ENCODE data around the gene ST14.
"Not testable (repeated sequence)": the region's sequence is repeated elsewhere in the genome, so short reads cannot be mapped to it uniquely, and the experiment has no call there.

The ST14 gene

DNA sequence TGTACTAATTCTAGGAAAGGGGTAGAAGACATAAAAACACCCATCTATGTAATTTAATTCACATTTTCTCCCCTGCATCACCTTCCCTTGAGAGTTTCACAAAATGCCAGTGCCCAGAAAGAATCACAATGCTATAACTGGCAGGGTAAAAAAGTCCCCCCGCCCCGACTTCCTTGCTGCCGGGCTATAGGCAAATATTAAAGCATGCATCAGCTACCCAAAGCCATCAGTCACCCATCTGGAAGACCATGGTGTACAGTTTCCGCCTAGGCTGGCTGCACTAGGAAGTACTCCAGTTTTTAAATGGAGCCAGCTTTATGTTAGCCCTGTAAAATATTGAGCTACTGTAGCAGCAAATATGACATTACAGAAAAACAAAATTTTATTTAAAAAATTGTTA, 67.8 kb downstream of the ST14 start:
- WGBS, 2 experiments, result 95% methylated on average over 4 of the region's 4 CpGs
- H3K4me1 ChIP-seq (ENCODE audit: control insufficient read depth, insufficient read depth, low read length), result no peaks in the 10 kb centered on the region
- no peak overlapping the region for H3K27ac ChIP-seq (ENCODE audit: insufficient read depth, low read depth, low read length, poor library complexity, severe bottlenecking)
- no peaks in the 10 kb centered on the region for H3K9me3 ChIP-seq (ENCODE audit: control insufficient read depth, low read length)
- H3K36me3 ChIP-seq (ENCODE audit: control insufficient read depth, insufficient read depth, low read length), result no peaks in the 10 kb centered on the region
- no peaks in the 10 kb centered on the region for H3K27me3 ChIP-seq (ENCODE audit: control insufficient read depth, insufficient read depth, low read length, poor library complexity, severe bottlenecking)
- no peak overlapping the region for H3K4me3 ChIP-seq (ENCODE audit: insufficient read depth, low read depth, low read length)

DNA sequence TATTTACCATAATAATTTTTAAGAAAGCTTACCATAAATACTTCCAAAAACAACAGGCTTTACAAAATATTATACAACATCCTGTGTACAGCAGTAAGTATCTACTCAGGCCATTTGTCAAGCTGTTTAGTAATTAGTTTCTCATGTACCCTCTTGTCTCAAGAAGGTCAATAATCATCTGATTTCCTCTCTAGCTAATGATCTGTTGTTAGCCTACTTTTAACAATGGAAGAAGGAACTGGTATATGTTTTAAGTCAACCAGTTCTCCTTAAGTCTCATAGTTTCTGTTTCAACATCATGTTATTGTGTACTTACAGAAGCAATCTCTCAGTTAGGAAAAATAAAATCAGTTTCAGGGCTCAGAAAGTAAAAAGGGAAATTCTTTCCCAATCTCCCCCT, 73.9 kb downstream of the ST14 start:
- H3K9me3 ChIP-seq (ENCODE audit: control insufficient read depth, low read length); H3K4me1 ChIP-seq (ENCODE audit: control insufficient read depth, insufficient read depth, low read length): not testable (repeated sequence)

DNA sequence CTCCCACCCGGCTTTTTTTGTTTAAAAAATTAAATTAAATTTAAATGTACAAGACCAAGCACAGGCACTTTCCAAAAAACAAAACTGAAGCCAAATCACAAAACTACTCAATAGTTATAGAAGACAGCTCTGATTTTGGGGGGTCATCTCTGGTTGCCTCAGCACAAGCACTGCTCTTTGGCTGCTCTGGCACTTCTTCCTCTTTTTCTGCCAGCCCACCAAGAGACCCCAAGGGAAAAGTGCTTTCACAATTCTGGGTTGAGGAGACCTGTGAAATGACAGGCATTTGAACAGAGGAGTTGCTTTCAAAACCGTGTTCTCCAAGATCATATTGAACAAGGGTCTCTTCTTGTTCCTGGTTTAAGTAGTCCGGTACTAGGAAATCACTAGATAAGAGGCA, 74.3 kb downstream of the ST14 start:
- not testable (repeated sequence) for H3K4me1 ChIP-seq (ENCODE audit: control insufficient read depth, insufficient read depth, low read length); H3K36me3 ChIP-seq (ENCODE audit: control insufficient read depth, insufficient read depth, low read length); H3K9me3 ChIP-seq (ENCODE audit: control insufficient read depth, low read length); H3K4me3 ChIP-seq (ENCODE audit: insufficient read depth, low read depth, low read length); H3K27me3 ChIP-seq (ENCODE audit: control insufficient read depth, insufficient read depth, low read length, poor library complexity, severe bottlenecking); H3K27ac ChIP-seq (ENCODE audit: insufficient read depth, low read depth, low read length, poor library complexity, severe bottlenecking)
- no CpG with 5 or more reads among the region's 3 CpGs for WGBS, 2 experiments

More for the DNA sequence above, 73.9 kb downstream of the ST14 start:
- H3K4me3 ChIP-seq (ENCODE audit: insufficient read depth, low read depth, low read length); H3K27ac ChIP-seq (ENCODE audit: insufficient read depth, low read depth, low read length, poor library complexity, severe bottlenecking); H3K36me3 ChIP-seq (ENCODE audit: control insufficient read depth, insufficient read depth, low read length); H3K27me3 ChIP-seq (ENCODE audit: control insufficient read depth, insufficient read depth, low read length, poor library complexity, severe bottlenecking): not testable (repeated sequence)

DNA sequence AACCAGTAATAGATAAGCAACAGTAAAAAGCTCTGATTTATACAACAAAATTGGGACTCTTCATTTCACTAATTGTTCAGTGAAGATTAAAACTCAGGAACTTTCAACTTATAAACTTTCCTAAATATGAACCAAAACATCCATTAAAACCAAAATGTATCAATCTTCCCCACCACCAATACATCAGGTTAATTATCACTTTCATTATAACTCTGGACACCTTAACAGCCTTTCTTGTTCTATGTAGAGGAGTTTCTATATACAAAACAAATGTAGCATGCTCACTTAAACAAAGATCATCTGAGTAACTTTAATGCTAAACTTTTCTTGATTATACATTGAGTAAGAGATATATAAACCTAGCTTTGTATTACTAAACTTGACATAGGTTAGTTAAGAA, 74.7 kb downstream of the ST14 start:
- Histone ChIP-seq H3K27me3 (ENCODE audit: control insufficient read depth, insufficient read depth, low read length, poor library complexity, severe bottlenecking) (no peaks in the 10 kb centered on the region), H3K27ac (ENCODE audit: insufficient read depth, low read depth, low read length, poor library complexity, severe bottlenecking) (no peak overlapping the region), H3K4me1 (ENCODE audit: control insufficient read depth, insufficient read depth, low read length) (no peaks in the 10 kb centered on the region), H3K4me3 (ENCODE audit: insufficient read depth, low read depth, low read length) (no peak overlapping the region), H3K9me3 (ENCODE audit: control insufficient read depth, low read length) (no peaks in the 10 kb centered on the region), H3K36me3 (ENCODE audit: control insufficient read depth, insufficient read depth, low read length) (no peaks in the 10 kb centered on the region)

DNA sequence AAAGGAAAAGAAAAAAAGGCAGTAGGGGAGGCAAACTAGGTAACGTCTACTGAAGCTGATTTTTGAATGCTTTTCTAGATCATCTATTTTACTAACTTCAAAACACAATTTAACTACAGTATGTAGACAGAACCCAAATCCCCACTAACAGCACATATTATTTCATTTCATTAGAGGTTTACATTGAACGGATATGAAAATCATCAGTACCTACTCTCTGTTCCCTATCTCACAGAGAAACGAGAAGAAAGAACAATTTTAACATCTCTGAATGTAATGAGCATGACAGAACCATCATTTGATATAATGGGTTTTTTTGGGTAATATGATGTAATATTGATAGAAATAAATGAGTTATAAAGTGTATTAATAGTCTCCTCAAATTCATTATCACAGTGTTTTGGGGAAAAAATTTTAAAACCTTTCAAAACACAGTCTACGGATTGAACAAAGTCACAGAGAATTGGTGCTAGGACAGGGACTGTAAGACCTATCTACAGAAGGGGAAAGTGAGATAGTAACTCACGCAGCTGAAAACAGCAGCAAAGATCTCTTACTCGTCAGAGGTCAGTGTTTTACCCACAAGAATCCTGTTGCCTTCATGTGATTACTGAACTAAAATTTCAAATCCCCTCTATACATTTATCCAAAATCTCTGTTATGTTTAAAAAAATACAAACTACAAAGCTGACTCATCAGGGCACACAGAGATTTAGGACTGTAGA, 77.9 kb downstream of the ST14 start:
- Histone ChIP-seq H3K27me3 (ENCODE audit: control insufficient read depth, insufficient read depth, low read length, poor library complexity, severe bottlenecking) (no peaks in the 10 kb centered on the region), H3K36me3 (ENCODE audit: control insufficient read depth, insufficient read depth, low read length) (no peaks in the 10 kb centered on the region), H3K27ac (ENCODE audit: insufficient read depth, low read depth, low read length, poor library complexity, severe bottlenecking) (no peak overlapping the region), H3K4me1 (ENCODE audit: control insufficient read depth, insufficient read depth, low read length) (no peaks in the 10 kb centered on the region), H3K9me3 (ENCODE audit: control insufficient read depth, low read length) (no peaks in the 10 kb centered on the region), H3K4me3 (ENCODE audit: insufficient read depth, low read depth, low read length) (no peak overlapping the region)
- 96 to 97% methylated on average over 6 of the region's 6 CpGs for WGBS, 2 experiments

DNA sequence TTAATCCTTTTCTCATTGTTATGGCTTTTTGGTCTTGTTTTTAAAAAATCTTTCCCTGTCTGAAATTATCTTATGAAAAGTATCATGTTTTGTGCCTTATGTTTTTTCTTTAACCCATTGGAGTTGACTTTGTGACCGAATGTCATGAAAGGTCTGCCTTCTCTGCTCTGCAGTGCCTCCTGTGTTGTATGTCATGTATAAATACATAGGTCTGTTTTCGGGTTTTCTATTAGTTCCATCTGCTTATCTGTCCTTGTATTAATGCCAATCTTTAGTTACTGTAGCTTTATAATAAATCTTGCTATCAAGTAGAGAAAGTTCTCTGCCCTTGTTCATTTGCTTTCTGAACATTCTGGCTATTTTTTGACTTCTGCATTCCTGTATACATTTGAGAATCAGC, 82.1 kb downstream of the ST14 start:
- 76 to 100% methylated on average over 1 to 2 of the region's 2 CpGs for WGBS, 2 experiments
- H3K4me1 ChIP-seq (ENCODE audit: control insufficient read depth, insufficient read depth, low read length), result no peaks in the 10 kb centered on the region
- H3K9me3 ChIP-seq (ENCODE audit: control insufficient read depth, low read length), result no peaks in the 10 kb centered on the region
- no peaks in the 10 kb centered on the region for H3K27me3 ChIP-seq (ENCODE audit: control insufficient read depth, insufficient read depth, low read length, poor library complexity, severe bottlenecking)
- H3K36me3 ChIP-seq (ENCODE audit: control insufficient read depth, insufficient read depth, low read length), result no peaks in the 10 kb centered on the region
- no peak overlapping the region for H3K27ac ChIP-seq (ENCODE audit: insufficient read depth, low read depth, low read length, poor library complexity, severe bottlenecking)
- H3K4me3 ChIP-seq (ENCODE audit: insufficient read depth, low read depth, low read length), result no peak overlapping the region

DNA sequence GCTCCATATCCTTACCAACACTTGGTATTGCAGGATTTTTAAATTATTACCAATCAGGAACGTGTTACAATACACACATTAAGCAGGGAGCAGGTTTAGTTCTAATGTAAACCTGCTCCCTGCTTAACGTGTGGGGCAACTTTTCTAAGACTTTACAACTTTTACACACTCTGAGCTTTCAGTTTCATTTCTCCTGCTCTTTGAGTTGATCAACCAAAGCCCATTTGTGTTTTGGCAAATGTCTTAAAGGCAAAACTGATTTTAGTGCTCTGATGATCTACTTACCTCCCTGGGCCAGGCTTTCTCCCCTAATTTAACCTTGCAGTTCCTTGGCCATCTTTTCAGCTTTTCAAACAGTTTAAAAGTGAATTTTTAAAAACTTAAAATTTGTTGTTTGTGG, 84.2 kb downstream of the ST14 start:
- Histone ChIP-seq H3K9me3 (ENCODE audit: control insufficient read depth, low read length) (no peaks in the 10 kb centered on the region), H3K27ac (ENCODE audit: insufficient read depth, low read depth, low read length, poor library complexity, severe bottlenecking) (no peak overlapping the region), H3K4me1 (ENCODE audit: control insufficient read depth, insufficient read depth, low read length) (no peaks in the 10 kb centered on the region), H3K36me3 (ENCODE audit: control insufficient read depth, insufficient read depth, low read length) (no peaks in the 10 kb centered on the region), H3K4me3 (ENCODE audit: insufficient read depth, low read depth, low read length) (no peak overlapping the region), H3K27me3 (ENCODE audit: control insufficient read depth, insufficient read depth, low read length, poor library complexity, severe bottlenecking) (no peaks in the 10 kb centered on the region)
- whole genome bisulfite sequencing, 2 experiments, result 95 to 96% methylated on average over 2 of the region's 2 CpGs

DNA sequence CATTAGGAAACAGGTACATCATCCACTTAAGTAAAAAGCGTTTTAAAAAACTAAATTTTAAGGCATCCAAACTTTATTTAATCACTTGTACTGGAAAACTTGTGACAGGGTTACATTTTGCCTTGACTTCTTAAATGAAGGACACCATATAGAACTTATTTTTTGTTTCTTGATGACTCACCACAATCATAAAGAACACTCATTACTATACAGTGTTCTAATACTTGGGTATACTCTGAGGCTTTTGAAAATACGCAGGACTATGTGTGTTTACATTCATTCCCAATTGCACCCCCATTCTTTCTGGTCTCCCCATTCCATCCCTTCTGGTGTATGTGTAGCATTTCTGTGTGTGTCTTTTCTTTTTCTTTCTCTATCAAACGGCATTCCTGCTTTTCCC, 85.3 kb downstream of the ST14 start:
- no peaks in the 10 kb centered on the region for H3K9me3 ChIP-seq (ENCODE audit: control insufficient read depth, low read length)
- H3K4me1 ChIP-seq (ENCODE audit: control insufficient read depth, insufficient read depth, low read length), result no peaks in the 10 kb centered on the region
- no peaks in the 10 kb centered on the region for H3K36me3 ChIP-seq (ENCODE audit: control insufficient read depth, insufficient read depth, low read length)
- H3K27me3 ChIP-seq (ENCODE audit: control insufficient read depth, insufficient read depth, low read length, poor library complexity, severe bottlenecking), result no peaks in the 10 kb centered on the region
- H3K4me3 ChIP-seq (ENCODE audit: insufficient read depth, low read depth, low read length), result no peak overlapping the region
- no peak overlapping the region for H3K27ac ChIP-seq (ENCODE audit: insufficient read depth, low read depth, low read length, poor library complexity, severe bottlenecking)
- 93 to 94% methylated on average over 2 to 3 of the region's 3 CpGs for WGBS, 2 experiments

DNA sequence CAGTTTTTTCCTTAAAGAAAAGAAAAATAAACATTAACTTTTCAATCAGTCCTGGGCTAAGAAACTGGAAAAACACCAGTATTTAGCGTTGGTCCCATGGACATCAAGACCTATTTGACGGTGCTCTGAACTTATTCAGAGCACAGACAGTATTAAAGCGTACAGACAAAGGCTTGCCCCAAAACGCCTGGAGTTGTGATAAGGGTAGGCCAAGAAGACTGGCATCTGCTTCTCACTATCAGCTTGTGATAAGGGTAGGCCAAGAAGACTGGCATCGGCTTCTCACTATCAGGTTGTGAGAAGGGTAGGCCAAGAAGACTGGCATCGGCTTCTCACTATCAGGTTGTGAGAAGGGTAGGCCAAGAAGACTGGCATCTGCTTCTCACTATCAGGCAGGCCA, 85.8 kb downstream of the ST14 start:
- H3K9me3 ChIP-seq (ENCODE audit: control insufficient read depth, low read length); H3K4me1 ChIP-seq (ENCODE audit: control insufficient read depth, insufficient read depth, low read length); H3K27ac ChIP-seq (ENCODE audit: insufficient read depth, low read depth, low read length, poor library complexity, severe bottlenecking); H3K36me3 ChIP-seq (ENCODE audit: control insufficient read depth, insufficient read depth, low read length); H3K27me3 ChIP-seq (ENCODE audit: control insufficient read depth, insufficient read depth, low read length, poor library complexity, severe bottlenecking); H3K4me3 ChIP-seq (ENCODE audit: insufficient read depth, low read depth, low read length): not testable (repeated sequence)
- 90 to 96% methylated on average over 6 of the region's 6 CpGs for WGBS, 2 experiments

DNA sequence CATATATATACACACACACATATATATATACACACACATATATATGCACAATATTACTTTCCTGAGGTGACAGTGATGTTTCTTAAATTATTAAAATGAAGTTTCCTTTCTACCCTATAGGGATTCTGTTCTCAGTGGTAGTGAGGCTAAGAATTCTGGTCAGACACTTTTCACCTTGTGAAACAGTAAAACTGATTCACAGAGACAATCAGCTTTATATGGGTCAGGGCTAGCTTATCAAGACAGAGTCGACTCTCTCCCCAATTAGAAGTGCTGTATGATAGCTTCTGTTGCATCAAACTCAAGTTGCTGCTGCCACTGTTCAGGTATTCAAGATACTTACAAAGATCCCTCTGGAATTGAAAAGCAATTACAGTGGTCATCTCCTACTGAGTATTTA, 86.7 kb downstream of the ST14 start:
- Histone ChIP-seq H3K9me3 (ENCODE audit: control insufficient read depth, low read length) (no peaks in the 10 kb centered on the region), H3K27ac (ENCODE audit: insufficient read depth, low read depth, low read length, poor library complexity, severe bottlenecking) (no peak overlapping the region), H3K4me3 (ENCODE audit: insufficient read depth, low read depth, low read length) (no peak overlapping the region), H3K27me3 (ENCODE audit: control insufficient read depth, insufficient read depth, low read length, poor library complexity, severe bottlenecking) (no peaks in the 10 kb centered on the region), H3K4me1 (ENCODE audit: control insufficient read depth, insufficient read depth, low read length) (no peaks in the 10 kb centered on the region), H3K36me3 (ENCODE audit: control insufficient read depth, insufficient read depth, low read length) (no peaks in the 10 kb centered on the region)
- 89 to 98% methylated on average over 1 of the region's 1 CpG for WGBS, 2 experiments

DNA sequence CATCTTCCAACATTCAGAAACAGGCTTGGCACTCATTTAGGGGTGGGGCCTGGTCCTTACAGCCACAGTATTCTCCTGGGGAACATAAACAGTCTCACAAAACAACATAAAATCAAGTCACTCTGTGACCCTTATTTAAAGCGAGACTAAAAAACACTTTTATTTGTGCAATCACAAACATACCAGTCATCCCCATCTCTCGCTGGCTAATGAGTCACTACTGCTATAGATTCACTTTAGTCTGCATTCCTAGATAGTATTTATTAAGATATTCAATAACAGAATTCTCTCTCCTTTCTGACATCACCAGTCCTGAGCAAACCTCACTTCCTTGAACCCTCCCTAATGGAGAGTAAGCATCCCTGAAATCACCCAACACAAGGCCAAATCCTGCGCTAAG, 87.2 kb downstream of the ST14 start:
- Histone ChIP-seq H3K27ac (ENCODE audit: insufficient read depth, low read depth, low read length, poor library complexity, severe bottlenecking) (no peak overlapping the region), H3K9me3 (ENCODE audit: control insufficient read depth, low read length) (no peaks in the 10 kb centered on the region), H3K36me3 (ENCODE audit: control insufficient read depth, insufficient read depth, low read length) (no peaks in the 10 kb centered on the region), H3K4me1 (ENCODE audit: control insufficient read depth, insufficient read depth, low read length) (no peaks in the 10 kb centered on the region), H3K4me3 (ENCODE audit: insufficient read depth, low read depth, low read length) (no peak overlapping the region), H3K27me3 (ENCODE audit: control insufficient read depth, insufficient read depth, low read length, poor library complexity, severe bottlenecking) (no peaks in the 10 kb centered on the region)
- 89 to 98% methylated on average over 3 of the region's 3 CpGs for WGBS, 2 experiments

Data from ectodermal cell (in vitro differentiated cells).